ENCODE results near the gene KIAA1217.
"Not testable (repeated sequence)": the region's sequence is repeated elsewhere in the genome, so short reads cannot be mapped to it uniquely, and the experiment has no call there.

The KIAA1217 gene

DNA sequence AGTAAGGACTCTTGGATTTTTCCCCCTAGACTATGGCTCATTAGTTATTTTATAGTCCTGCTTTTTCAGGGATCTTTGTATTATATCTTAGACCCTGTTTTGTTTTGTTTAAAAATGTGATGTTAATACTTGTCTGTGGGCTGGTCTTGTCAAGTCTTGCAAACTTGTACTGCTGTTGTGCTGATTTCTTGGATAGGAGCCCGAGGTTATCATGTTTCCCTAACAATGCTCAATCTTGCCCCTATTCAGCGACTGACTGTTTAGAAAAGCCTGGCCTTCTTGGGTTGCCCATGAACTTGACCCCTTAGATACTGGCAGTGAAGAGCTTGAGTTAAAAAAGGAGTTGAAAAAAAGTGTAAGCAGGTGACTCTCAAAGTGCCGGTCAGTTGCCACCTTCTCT, 115.7 kb downstream of the KIAA1217 start:
- H3K9me3 ChIP-seq (ENCODE audit: control insufficient read depth, low read length) = peaks cover 14% of the 10 kb centered on the region
- H3K9ac ChIP-seq (ENCODE audit: low read length) = no peak overlapping the region
- H3K27me3 ChIP-seq (replicated peaks; ENCODE audit: control insufficient read depth, insufficient read depth, low read length) = no peaks in the 10 kb centered on the region
- H3K4me1 ChIP-seq (ENCODE audit: control insufficient read depth, insufficient read depth, low read length) = peaks cover 4% of the 10 kb centered on the region
- no peaks in the 10 kb centered on the region for H3K36me3 ChIP-seq (ENCODE audit: control insufficient read depth, insufficient read depth, low read length, severe bottlenecking)
- H3K4me3 ChIP-seq (ENCODE audit: low read length) = no peak overlapping the region
- no peak for DNase-seq (ENCODE audit: low read depth)

DNA sequence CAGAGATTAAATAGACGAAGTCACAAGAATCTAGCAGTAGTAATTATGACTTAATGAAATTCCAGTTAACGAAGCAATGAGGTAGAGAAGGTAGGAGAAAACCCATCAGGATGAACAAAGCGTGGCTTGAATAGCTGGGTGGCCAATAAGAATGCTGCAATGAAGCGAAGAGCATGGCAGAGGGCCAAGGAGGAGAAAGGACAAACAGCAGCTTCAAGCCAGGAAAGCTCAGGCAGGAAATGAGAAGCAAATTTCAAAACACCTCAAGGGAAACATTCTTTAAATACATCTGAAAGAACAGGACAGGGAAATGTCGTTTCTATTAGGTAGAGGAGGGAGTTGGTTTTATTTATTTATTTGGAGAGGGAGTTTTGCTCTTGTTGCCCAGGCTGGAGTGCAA, 122.5 kb downstream of the KIAA1217 start:
- DNase-seq (ENCODE audit: low read depth) = peak; percentile 39
- peak overlapping the region; percentile 7 for H3K9ac ChIP-seq (ENCODE audit: low read length)
- H3K27me3 ChIP-seq (replicated peaks; ENCODE audit: control insufficient read depth, insufficient read depth, low read length) = no peaks in the 10 kb centered on the region
- H3K9me3 ChIP-seq (ENCODE audit: control insufficient read depth, low read length) = peaks cover 14% of the 10 kb centered on the region
- peaks cover 39% of the 10 kb centered on the region for H3K4me1 ChIP-seq (ENCODE audit: control insufficient read depth, insufficient read depth, low read length)
- H3K36me3 ChIP-seq (ENCODE audit: control insufficient read depth, insufficient read depth, low read length, severe bottlenecking) = no peaks in the 10 kb centered on the region
- peak overlapping the region; percentile 8 for H3K4me3 ChIP-seq (ENCODE audit: low read length)

- Histone ChIP-seq H3K36me3 (ENCODE audit: control insufficient read depth, insufficient read depth, low read length, severe bottlenecking) (no peaks in the 10 kb centered on the region), H3K4me3 (ENCODE audit: low read length) (no peak overlapping the region), H3K4me1 (ENCODE audit: control insufficient read depth, insufficient read depth, low read length) (peaks cover 39% of the 10 kb centered on the region), H3K9me3 (ENCODE audit: control insufficient read depth, low read length) (no peaks in the 10 kb centered on the region), H3K27me3 (replicated peaks; ENCODE audit: control insufficient read depth, insufficient read depth, low read length) (no peaks in the 10 kb centered on the region), H3K9ac (ENCODE audit: low read length) (peak overlapping the region; percentile 80)
- peak; percentile 36 for DNase-seq (ENCODE audit: low read depth)
These were observed 124.8 kb downstream of the KIAA1217 start for GRCh38 chr10:24333736-24334135.

DNA sequence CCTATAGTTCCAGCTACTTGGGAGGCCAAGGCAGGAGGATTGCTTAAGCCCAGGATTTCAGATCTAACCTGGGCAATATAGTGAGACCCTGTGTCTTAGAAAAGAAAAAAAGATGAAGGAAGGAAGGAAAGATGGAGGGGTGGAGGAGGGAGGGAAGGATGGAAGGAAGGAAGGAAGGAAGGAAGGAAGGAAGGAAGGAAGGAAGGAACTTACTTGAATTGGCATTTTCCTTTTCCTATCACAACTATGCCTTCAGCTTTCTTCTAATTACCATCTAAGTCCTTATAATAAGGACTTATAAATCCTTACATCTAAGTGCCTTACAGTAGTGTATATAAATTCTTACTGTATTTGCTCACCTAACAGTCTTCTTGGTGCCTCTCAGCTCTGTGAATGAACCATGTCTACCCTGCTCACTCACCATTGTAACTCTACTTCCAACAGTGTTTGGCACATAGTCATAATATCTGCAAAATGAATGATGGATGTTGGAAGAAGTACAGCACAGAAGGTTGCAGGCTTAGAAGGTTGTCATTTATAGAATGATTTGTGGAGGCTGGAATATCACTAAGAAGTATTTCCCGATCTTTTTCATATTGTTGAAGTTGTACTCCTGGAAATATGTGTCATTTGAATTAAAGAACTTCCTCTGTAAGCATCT, 125.5 kb downstream of the KIAA1217 start:
- peaks cover 39% of the 10 kb centered on the region for H3K4me1 ChIP-seq (ENCODE audit: control insufficient read depth, insufficient read depth, low read length)
- no peak for DNase-seq (ENCODE audit: low read depth)
- peak overlapping the region; percentile 8 for H3K4me3 ChIP-seq (ENCODE audit: low read length)
- no peaks in the 10 kb centered on the region for H3K9me3 ChIP-seq (ENCODE audit: control insufficient read depth, low read length)
- no peaks in the 10 kb centered on the region for H3K27me3 ChIP-seq (replicated peaks; ENCODE audit: control insufficient read depth, insufficient read depth, low read length)
- H3K9ac ChIP-seq (ENCODE audit: low read length) = peak overlapping the region; percentile 37
- no peaks in the 10 kb centered on the region for H3K36me3 ChIP-seq (ENCODE audit: control insufficient read depth, insufficient read depth, low read length, severe bottlenecking)

DNA sequence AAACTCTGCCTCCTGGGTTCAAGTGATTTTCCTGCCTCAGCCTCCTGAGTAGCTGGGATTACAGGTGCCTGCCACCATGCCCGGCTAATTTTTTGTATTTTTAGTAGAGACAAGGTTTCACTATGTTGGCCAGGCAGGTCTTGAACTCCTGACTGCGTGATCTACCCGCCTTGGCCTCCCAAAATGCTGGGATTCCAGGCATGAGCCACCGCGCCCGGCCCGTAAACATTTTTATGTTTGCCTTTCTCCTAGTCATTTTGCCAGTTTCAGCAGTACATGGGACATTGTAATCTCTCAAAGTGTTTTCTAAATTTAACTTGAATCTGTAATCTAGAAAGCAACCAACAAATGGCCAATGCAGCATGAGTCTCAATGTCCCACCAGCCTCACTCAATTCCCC, 128.8 kb downstream of the KIAA1217 start:
- H3K36me3 ChIP-seq (ENCODE audit: control insufficient read depth, insufficient read depth, low read length, severe bottlenecking); DNase-seq (ENCODE audit: low read depth); H3K9me3 ChIP-seq (ENCODE audit: control insufficient read depth, low read length); H3K9ac ChIP-seq (ENCODE audit: low read length); H3K4me3 ChIP-seq (ENCODE audit: low read length); H3K27me3 ChIP-seq (replicated peaks; ENCODE audit: control insufficient read depth, insufficient read depth, low read length): not testable (repeated sequence)
- peaks cover 40% of the 10 kb centered on the region for H3K4me1 ChIP-seq (ENCODE audit: control insufficient read depth, insufficient read depth, low read length)

GRCh38 chr10:24339387-24339786, 130.4 kb downstream of the KIAA1217 start:
- DNase-seq (ENCODE audit: low read depth) = no peak
- Histone ChIP-seq H3K27me3 (replicated peaks; ENCODE audit: control insufficient read depth, insufficient read depth, low read length) (no peaks in the 10 kb centered on the region), H3K36me3 (ENCODE audit: control insufficient read depth, insufficient read depth, low read length, severe bottlenecking) (no peaks in the 10 kb centered on the region), H3K4me3 (ENCODE audit: low read length) (no peak overlapping the region), H3K4me1 (ENCODE audit: control insufficient read depth, insufficient read depth, low read length) (peaks cover 36% of the 10 kb centered on the region), H3K9ac (ENCODE audit: low read length) (no peak overlapping the region), H3K9me3 (ENCODE audit: control insufficient read depth, low read length) (no peaks in the 10 kb centered on the region)

GRCh38 chr10:24340446-24340845, 131.5 kb downstream of the KIAA1217 start:
- Histone ChIP-seq H3K9ac (ENCODE audit: low read length) (peak overlapping the region; percentile 35), H3K27me3 (replicated peaks; ENCODE audit: control insufficient read depth, insufficient read depth, low read length) (no peaks in the 10 kb centered on the region), H3K4me1 (ENCODE audit: control insufficient read depth, insufficient read depth, low read length) (peaks cover 41% of the 10 kb centered on the region), H3K9me3 (ENCODE audit: control insufficient read depth, low read length) (no peaks in the 10 kb centered on the region), H3K4me3 (ENCODE audit: low read length) (peak overlapping the region; percentile 15), H3K36me3 (ENCODE audit: control insufficient read depth, insufficient read depth, low read length, severe bottlenecking) (no peaks in the 10 kb centered on the region)
- no peak for DNase-seq (ENCODE audit: low read depth)

DNA sequence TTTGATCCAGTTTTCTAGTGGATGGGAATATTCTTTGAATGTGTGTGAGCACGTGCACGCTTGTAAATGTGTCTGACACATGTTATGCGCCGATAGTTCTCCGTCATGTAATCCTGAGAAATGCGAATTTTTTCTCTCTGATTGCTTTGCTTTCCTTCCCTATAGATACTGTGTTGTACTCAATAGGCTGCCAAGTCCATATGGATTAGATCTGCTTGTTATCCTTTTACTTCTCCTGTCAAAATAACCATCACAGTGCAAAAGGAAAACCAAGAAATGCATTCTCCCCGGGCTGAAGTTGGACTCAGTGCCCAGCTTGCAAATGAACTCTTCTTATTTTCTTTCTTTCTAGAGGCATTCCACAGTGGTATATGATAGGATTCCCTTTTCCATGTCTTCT, 131.9 kb downstream of the KIAA1217 start:
- H3K9ac ChIP-seq (ENCODE audit: low read length) = peak overlapping the region; percentile 35
- H3K4me3 ChIP-seq (ENCODE audit: low read length) = peak overlapping the region; percentile 15
- H3K36me3 ChIP-seq (ENCODE audit: control insufficient read depth, insufficient read depth, low read length, severe bottlenecking) = no peaks in the 10 kb centered on the region
- no peaks in the 10 kb centered on the region for H3K9me3 ChIP-seq (ENCODE audit: control insufficient read depth, low read length)
- DNase-seq (ENCODE audit: low read depth) = no peak
- peaks cover 41% of the 10 kb centered on the region for H3K4me1 ChIP-seq (ENCODE audit: control insufficient read depth, insufficient read depth, low read length)
- no peaks in the 10 kb centered on the region for H3K27me3 ChIP-seq (replicated peaks; ENCODE audit: control insufficient read depth, insufficient read depth, low read length)

- Histone ChIP-seq H3K27me3 (replicated peaks; ENCODE audit: control insufficient read depth, insufficient read depth, low read length) (no peaks in the 10 kb centered on the region), H3K36me3 (ENCODE audit: control insufficient read depth, insufficient read depth, low read length, severe bottlenecking) (no peaks in the 10 kb centered on the region), H3K9me3 (ENCODE audit: control insufficient read depth, low read length) (no peaks in the 10 kb centered on the region), H3K4me1 (ENCODE audit: control insufficient read depth, insufficient read depth, low read length) (peaks cover 41% of the 10 kb centered on the region), H3K9ac (ENCODE audit: low read length) (peak overlapping the region; percentile 35), H3K4me3 (ENCODE audit: low read length) (peak overlapping the region; percentile 15)
- DNase-seq (ENCODE audit: low read depth) = no peak
These were observed 132.4 kb downstream of the KIAA1217 start for GRCh38 chr10:24341371-24341770.

- Histone ChIP-seq H3K9ac (ENCODE audit: low read length) (peak overlapping the region; percentile 35), H3K4me1 (ENCODE audit: control insufficient read depth, insufficient read depth, low read length) (peaks cover 41% of the 10 kb centered on the region), H3K36me3 (ENCODE audit: control insufficient read depth, insufficient read depth, low read length, severe bottlenecking) (no peaks in the 10 kb centered on the region)
These were observed 133.0 kb downstream of the KIAA1217 start for GRCh38 chr10:24341897-24342296.

DNA sequence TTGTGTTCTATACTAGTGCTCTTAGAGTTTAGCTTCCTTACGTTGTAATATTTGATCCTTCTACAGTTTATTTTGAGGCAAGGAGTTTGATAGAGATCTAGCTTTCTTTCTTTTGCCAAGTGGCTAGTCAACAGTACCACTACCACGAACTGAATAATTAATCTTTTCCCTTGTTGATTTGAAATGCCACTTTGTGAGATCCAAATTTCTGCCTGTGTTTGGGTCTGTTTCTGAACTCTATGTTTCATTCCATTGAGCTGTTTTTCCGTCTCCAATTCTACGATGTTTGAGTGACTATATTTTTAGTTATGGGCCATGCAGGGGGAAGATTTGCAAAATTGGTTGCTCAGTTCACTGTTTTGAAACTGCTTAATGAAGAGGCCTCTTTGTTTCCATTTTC, 134.7 kb downstream of the KIAA1217 start:
- H3K4me3 ChIP-seq (ENCODE audit: low read length) = peak overlapping the region; percentile 53
- no peaks in the 10 kb centered on the region for H3K27me3 ChIP-seq (replicated peaks; ENCODE audit: control insufficient read depth, insufficient read depth, low read length)
- H3K9ac ChIP-seq (ENCODE audit: low read length) = peak overlapping the region; percentile 70
- peaks cover 44% of the 10 kb centered on the region for H3K4me1 ChIP-seq (ENCODE audit: control insufficient read depth, insufficient read depth, low read length)
- H3K36me3 ChIP-seq (ENCODE audit: control insufficient read depth, insufficient read depth, low read length, severe bottlenecking) = no peaks in the 10 kb centered on the region
- no peaks in the 10 kb centered on the region for H3K9me3 ChIP-seq (ENCODE audit: control insufficient read depth, low read length)
- DNase-seq (ENCODE audit: low read depth) = no peak

More at GRCh38 chr10:24341897-24342296, 133.0 kb downstream of the KIAA1217 start:
- DNase-seq (ENCODE audit: low read depth) = no peak
- H3K27me3 ChIP-seq (replicated peaks; ENCODE audit: control insufficient read depth, insufficient read depth, low read length) = no peaks in the 10 kb centered on the region
- no peak overlapping the region for H3K4me3 ChIP-seq (ENCODE audit: low read length)
- no peaks in the 10 kb centered on the region for H3K9me3 ChIP-seq (ENCODE audit: control insufficient read depth, low read length)

GRCh38 chr10:24344279-24344678, 135.3 kb downstream of the KIAA1217 start:
- Histone ChIP-seq H3K4me3 (ENCODE audit: low read length) (peak overlapping the region; percentile 53), H3K4me1 (ENCODE audit: control insufficient read depth, insufficient read depth, low read length) (peaks cover 49% of the 10 kb centered on the region), H3K9ac (ENCODE audit: low read length) (peak overlapping the region; percentile 70), H3K36me3 (ENCODE audit: control insufficient read depth, insufficient read depth, low read length, severe bottlenecking) (no peaks in the 10 kb centered on the region), H3K27me3 (replicated peaks; ENCODE audit: control insufficient read depth, insufficient read depth, low read length) (no peaks in the 10 kb centered on the region), H3K9me3 (ENCODE audit: control insufficient read depth, low read length) (no peaks in the 10 kb centered on the region)
- peak; percentile 65 for DNase-seq (ENCODE audit: low read depth)
